GM21619 (cell line): ENCODE results near the gene RPP21.

Experiments used
- ATAC-seq: cut with Tn5 transposase; IDR thresholded peaks from one replicate; pipeline ENCODE4 v1.9.1; 2021; ENCODE audit not compliant: unreplicated experiment

The RPP21 gene

GRCh38 chr6:30344868-30345671 is at the start of gene RPP21:
Gene RPP21 (plus strand): TSS chr6:30345156. CDS start chr6:30345172, 16 bp downstream.
- ATAC-seq: peak; percentile 89

- no peak for ATAC-seq
Measured at GRCh38 chr6:30295837-30296236, 49.1 kb upstream of the RPP21 start.

GRCh38 chr6:30304002-30304401 is 41.0 kb upstream of the RPP21 start:
- no peak for ATAC-seq

- ATAC-seq: no peak
Measured at GRCh38 chr6:30311101-30311500, 33.9 kb upstream of the RPP21 start.

GRCh38 chr6:30311671-30312070 is 33.3 kb upstream of the RPP21 start:
- no peak for ATAC-seq

- no peak for ATAC-seq
Measured at GRCh38 chr6:30312266-30312665, 32.7 kb upstream of the RPP21 start.

- ATAC-seq: no peak
Measured at GRCh38 chr6:30312676-30313321, 32.2 kb upstream of the RPP21 start.

- ATAC-seq: no peak
Measured at GRCh38 chr6:30315156-30315555, 29.8 kb upstream of the RPP21 start.

- ATAC-seq: no peak
Measured at GRCh38 chr6:30317913-30318589, 26.9 kb upstream of the RPP21 start.

- ATAC-seq: no peak
Measured at GRCh38 chr6:30319146-30319835, 25.7 kb upstream of the RPP21 start.

- no peak for ATAC-seq
Measured at GRCh38 chr6:30321692-30322388, 23.1 kb upstream of the RPP21 start.

GRCh38 chr6:30322527-30323501 is 22.1 kb upstream of the RPP21 start:
- no peak for ATAC-seq

- ATAC-seq: no peak
Measured at GRCh38 chr6:30323806-30324205, 21.1 kb upstream of the RPP21 start.

- ATAC-seq: no peak
Measured at GRCh38 chr6:30325150-30325872, 19.6 kb upstream of the RPP21 start.

GRCh38 chr6:30325873-30326525 is 19.0 kb upstream of the RPP21 start:
- peak; percentile 45 for ATAC-seq

- peak; percentile 68 for ATAC-seq
Measured at GRCh38 chr6:30326526-30327231, 18.3 kb upstream of the RPP21 start, which contains the start of gene TRIM39. Gene TRIM39 (plus strand): TSS chr6:30326927. CDS start chr6:30329318, 2,391 bp downstream.

GRCh38 chr6:30327232-30327746 is 17.7 kb upstream of the RPP21 start:
- no peak for ATAC-seq
